Activated CD8-positive, alpha-beta memory T cell treated with anti-CD3 and anti-CD28 coated beads, Interleukin-2, amount 50 U/mL, for 48 hours (primary cell): ENCODE results near the gene PRKRA.
"Not testable (repeated sequence)": the region's sequence is repeated elsewhere in the genome, so short reads cannot be mapped to it uniquely, and the experiment has no call there.

ENCODE experiments used
- DNase-seq: peaks from one replicate; pipeline ENCODE4 v3.0.0-alpha.2; 2020

Gene PRKRA

DNA sequence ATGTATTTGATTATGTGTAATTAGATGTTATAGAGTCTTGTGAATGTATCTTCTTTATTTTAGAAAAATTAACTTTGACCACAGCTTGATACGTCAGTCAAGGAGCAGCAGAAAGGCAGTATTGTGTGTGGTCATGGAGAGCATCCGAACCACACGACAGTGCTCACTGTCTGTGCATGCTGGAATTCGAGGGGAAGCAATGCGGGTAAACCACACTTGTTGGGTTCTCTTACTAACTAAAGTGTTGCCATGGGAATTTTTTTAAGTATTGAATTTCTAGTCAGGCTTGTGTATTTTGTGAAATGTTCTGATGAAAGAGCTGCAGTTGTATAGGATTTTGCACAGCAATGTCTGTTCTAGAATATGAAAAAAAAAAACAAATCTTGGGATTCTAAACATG, 5.0 kb upstream of the PRKRA start:
- DNase-seq, result no peak

DNA sequence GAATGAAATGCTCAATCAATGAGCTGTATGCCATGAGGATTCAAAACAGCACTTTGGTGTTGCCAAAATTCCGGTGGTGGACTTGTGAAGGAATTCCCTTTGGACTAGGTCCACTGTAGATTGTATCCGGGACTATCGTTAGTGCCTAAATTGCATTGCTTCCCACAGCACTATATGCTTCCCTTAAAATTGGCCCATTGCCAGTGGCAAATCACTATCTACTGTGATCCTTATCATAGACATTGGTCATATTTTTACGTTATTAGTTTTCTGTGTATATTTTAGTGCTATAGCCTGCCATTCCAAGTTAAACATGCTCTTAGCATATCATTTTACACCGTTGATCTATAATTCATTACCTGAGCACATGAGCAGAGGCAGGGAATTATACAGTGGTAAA, 1.9 kb upstream of the PRKRA start:
- no peak for DNase-seq

DNA sequence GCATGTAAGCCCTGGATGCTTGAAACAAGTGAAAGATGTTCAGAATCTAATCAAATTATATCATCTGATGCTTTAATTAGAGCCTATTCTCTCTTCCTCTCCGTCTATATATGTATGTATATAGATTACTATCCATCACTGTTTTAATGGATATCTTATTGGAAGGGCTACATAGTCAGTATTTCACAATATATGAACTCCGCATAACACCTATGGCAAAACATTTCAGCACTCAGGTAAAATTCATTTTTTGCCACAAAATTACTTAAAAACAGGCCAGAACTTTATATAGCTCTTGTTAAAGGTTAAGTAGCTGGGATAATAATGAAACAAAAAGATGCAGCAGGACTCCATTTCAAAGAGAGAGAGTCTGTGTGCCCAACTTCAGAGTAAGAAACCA, 1.4 kb upstream of the PRKRA start:
- DNase-seq, result no peak

DNA sequence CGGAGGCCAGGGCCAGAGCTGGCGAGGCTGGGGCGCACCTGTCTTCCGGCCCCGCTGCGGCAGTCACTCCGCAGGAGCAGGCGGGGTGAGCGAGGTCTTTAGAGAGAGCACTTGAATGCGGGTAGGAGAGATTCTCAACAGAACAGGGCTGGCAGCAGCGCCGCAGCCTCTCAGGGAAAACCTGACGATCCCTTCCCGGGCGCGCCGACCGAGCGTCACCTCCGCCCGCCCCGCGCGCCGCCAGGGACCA, 526 bp downstream of the PRKRA start:
- DNase-seq, result no peak

DNA sequence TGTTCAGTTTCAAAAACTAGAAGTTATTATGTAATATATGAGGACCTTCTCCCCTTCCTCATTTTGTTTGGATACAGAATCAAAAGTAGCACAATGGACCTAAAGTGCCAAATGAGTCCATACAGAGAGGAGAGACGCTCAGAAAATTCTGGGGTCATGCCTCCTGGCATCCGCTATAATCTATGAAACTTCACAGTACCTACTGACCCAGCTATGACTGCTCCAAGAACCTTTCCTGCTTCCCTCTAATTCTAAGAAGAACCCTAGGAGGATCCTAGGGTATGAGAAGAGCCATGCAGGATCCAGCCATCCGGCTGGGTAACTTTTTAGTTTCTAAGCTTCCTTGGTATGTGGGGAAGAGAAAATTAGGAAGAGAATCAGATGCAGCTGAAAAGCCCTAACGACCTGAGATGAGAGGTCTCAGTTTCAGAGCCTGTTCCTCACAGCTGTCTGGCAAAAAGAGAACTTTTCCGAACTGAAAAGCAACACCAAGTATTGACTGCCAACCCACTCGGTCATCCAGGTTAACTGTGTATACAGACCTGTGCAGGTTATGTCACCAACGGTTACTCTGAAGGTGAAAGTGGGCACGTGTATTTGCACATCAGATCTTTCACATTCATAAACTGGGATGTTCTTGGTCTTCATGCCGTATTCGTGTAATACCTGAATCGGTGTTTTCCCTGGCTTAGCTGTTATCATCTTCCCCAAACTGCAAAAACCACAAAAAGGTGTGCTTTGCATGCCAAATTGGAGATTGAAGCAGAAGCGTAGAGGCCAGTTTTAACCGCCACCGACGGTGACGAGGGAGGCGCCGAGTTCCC, 1.1 kb downstream of the PRKRA start:
- no peak for DNase-seq

DNA sequence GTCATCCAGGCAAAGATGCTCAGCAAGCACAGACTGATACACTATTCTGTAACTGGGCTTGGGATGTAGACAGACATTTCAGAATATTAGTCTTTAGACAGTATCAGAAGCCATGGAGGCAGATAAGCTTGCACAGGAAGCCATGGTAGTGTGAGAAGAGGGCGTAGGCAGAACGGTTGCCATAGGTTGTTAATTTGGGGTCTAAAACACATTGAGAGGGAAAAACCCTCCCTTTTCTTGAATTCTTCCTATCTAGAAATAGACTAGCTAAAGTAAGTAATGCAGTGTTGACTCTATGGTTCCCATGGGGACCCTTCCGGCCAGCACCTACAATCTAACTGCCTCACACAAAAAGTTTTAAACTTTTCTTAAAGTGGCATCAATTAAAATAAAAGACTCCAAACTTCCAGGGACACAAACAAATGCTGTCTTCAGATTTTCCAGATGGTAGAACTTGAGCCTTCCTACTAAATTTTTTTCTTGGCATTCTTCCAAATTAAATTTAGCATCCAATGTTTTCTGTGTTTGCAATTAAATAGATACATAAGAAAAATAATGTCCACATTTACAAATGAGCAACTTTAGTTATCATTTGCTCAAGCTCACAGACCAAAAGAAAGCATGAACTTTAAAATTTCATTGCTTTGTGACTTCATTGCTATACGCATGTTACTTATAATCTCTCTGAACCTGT, 1.9 kb downstream of the PRKRA start:
- no peak for DNase-seq

DNA sequence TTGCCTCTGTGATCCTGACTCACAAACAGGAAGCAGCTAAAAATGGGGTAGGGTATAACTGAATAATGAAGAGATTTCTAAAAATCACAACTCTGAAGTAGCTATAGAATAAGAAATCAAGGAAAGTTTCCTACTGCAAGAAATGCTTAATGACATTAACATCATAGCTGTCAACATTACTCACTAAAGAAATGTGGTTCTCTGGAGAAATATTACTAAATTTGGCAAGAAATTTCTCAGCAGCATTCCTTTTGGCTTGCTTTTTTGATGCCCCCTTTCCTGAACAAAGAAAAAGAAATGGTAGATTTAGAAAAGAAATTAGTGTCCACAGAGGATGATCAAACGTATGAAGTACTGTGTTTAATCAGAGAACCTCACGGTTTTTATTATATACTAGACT, 9.5 kb downstream of the PRKRA start:
- no peak for DNase-seq

DNA sequence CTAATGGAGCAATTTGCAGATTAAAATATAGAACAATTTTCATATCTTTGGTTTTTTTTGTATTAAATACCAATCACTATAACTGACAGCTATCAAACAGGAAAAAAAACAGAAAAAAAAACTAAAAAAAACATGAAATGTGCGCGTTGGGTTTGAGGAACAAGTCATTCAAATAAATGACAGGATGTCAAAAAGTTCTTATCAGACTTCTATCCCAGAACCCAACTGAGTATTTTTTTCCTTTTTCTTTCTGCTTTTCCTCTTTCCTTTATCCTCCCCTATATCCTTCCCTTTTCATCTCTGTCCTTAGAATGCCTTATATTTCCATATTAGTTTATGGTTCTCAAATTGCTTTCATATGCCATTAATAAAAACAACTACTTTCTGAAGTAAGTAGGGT, 14.3 kb downstream of the PRKRA start:
- no peak for DNase-seq

DNA sequence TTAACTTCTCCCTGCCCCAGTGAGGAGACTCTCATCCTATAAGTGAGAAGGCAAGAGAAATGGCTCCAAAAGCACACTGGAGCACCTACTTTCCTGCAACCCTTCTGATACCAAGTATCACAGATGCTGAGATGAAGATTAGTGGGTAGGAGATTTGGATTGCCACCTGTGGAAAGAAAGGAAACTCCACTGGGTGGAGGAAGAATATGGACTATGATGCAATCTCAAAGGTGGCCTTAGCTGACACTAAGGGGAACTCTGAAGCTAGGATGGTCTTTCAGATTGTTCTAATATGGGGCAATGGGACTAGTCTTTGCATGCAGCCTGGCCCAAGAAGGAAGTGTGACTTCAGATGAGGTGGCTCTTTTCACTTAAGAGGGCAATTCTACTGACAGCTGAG, 21.6 kb downstream of the PRKRA start:
- no peak for DNase-seq

DNA sequence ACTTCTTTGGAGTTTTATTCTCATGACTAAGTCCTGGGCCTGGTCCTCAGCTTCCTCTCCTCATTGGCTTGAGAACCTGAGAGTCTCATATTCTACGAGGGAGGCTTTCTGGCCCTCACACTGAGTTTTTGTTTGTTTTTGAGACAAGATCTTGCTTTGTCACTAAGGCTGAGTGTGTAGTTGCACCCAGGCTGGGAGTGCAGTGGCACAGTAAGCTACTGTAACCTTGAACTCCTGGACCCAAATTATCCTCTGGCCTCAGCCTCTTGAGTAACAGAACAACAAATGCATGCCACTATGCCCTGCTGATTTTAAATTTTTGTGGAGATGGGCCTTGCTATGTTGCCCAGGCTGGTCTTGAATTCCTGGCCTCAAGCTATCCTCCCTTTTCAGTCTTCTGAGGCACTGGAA, 22.6 kb downstream of the PRKRA start:
- DNase-seq, result no peak

DNA sequence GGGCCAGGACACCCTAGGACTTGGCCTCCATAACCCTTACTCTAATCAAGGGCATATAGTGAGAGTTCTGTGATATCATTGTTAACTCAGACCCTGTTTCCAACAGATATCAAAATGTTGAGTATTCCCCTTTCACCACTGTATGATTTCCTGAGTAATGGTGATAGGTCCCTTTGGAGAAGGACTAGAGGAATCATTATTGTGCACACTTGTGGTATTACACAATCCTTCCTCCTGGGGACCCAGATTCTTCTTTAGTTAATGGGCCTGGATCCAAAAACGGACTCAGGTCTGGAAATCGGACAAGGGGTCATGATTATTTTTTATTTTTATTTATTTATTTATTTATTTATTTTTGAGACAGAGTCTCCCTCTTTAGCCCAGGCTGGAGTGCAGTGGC, 23.5 kb downstream of the PRKRA start:
- DNase-seq, result no peak

DNA sequence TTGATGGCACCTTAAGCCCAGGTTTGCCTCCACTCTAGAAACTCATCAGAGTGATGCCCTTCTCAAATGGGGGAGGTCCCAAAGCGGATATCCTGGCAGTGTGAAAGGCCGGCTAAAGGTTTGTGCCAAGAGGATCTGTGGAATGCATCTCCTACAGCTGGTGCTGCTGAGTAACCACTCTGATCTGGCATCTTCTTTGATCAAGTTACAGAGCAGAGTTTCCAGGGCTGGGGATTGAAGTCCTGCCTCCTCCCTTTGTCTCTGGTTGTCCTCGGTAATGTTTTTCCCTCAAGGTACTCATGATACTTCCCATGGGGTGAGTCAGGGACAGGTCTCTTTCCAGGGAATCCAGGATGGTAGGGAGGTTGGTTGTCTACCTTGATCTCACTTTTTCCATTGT, 24.6 kb downstream of the PRKRA start:
- no peak for DNase-seq

DNA sequence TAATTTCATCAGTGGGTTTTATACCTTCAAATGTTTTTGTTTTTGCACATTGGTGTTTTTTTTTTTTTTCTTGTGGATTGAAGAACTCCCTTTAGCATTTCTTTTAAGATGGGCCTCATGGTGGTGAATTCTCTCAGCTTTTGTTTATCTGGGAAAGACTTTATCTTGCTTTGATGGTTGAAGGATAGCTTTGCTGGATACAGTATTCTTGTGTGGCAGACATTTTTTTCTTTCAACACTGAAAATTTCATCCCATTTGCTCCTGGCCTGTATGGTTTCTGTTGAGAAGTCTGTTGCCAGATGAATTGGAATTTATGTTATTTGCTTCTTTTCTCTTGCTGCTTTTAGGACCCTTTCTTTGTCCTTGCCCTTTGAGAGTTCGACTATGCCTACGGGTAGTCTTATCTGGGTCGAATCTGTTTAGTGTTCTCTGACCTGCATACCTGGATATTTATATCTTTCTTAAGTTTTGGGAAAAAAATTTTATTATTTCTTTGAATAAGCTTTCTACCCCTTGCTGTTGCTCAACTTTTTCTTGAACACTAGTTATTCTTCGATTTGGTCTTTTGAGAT, 25.6 kb downstream of the PRKRA start:
- no peak for DNase-seq

DNA sequence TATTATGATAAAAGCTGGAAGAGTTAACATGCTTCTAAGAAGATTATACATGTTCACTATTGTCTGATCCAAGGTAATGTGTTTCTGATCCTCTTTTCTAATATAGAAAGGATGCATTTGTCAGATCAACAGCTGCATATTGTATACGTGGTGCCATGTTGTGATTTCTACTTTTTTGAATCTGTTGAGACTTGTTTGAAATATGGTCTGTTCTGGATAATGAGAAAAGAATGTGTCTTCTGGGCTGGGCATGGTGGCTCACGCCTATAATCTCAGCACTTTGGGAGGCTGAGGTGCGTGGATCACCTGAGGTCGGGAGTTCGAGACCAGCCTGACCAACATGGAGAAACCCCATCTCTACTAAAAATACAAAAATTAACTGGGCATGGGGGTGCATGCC, 27.2 kb downstream of the PRKRA start:
- DNase-seq, result not testable (repeated sequence)

DNA sequence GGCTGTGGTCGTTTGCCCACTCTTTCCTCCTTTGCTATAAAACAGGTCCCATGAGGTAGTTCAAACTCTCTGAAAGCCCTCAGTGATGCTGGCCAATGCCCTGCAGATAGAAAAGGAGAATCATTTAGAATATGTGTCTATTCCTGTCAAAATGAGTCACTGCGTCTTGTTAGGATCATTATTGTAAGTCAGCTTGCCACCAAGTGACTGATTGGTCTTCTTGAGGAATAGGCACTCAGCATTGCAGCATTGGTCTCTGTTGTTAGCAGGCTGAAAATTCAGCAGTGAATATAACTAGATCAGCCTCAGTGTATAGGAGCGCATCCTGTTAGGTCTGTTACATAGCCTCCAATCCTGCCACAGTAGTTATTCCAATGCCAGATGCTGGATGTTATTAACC, 28.9 kb downstream of the PRKRA start:
- no peak for DNase-seq

DNA sequence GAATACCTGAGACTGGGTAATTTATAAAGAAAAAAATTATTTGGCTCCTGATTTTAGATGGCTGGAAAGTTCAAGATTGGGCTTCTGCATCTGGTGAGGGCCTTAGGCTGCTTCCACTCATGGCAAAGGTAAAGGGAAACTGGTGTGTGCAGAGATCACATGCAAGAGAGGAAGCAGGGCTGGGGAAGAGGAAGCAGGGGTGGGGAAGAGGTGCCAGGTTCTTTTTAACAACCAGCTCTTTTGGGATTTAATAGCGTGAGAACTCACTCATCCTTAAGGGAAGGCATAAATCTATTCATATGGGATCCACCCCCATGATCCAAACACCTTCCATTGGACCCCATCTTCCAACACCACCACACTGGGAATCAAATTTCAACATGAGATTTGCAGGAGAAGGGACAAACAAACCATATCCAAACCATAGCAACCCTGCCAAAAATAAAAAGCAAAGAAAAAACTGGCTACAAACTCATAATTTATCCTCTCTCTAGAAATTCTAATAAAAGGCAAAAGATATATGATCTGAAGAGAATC, 30.4 kb downstream of the PRKRA start:
- DNase-seq, result no peak

DNA sequence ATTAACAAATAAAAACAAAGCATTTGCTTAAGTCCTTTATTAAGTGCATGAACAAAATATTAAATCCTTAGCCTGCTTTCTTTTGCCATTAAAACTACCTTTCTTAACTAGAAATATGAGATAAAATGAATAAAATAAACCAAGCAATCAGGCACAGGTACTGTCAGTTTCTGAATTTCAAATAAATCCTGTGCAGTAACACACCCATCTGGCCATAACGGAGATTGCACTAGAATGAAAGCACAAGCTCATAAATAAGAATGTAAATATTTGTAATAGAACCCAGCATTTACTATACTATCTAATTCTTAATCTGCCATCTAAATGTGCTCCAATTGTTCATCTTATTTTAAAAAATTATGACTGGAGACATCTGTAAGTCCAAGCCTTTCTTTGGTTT, 31.9 kb downstream of the PRKRA start:
- DNase-seq, result no peak

DNA sequence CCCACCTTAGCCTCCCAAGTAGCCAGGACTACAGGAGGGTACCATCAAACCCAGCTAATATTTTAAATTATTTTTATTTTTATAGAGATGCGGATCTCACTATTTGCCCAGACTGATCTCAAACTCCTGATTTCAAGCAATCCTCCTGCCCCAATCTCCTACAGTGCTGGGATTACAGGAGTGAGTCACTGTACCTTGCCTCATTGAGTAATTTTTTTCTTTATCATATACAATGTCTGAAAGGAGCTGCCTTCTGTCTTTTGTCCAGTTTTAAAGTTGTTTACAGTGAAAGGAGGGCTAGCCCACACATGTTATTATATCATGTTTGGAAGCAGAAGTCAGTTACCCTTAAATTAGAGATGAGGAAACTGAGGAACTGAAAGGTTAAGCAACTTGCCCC, 32.5 kb downstream of the PRKRA start:
- DNase-seq, result no peak

DNA sequence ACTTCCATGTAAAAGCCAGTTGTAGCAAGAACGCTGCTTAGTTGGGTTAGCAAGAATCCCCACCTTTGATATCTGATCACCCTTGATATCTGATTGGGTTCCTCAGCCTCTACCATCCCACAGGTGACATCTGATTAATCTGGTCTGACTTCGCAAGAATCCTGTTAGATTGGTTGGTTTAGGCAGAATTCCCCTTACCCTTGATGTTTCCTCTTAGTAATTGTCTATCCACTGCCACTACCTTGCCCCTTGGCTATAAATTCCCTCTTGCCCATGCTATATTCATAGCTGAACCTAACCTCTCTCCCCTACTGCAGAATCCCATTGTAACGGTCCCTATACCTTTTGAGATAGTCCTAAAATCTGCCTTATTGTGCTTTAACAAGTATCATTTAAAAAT, 33.1 kb downstream of the PRKRA start:
- no peak for DNase-seq

DNA sequence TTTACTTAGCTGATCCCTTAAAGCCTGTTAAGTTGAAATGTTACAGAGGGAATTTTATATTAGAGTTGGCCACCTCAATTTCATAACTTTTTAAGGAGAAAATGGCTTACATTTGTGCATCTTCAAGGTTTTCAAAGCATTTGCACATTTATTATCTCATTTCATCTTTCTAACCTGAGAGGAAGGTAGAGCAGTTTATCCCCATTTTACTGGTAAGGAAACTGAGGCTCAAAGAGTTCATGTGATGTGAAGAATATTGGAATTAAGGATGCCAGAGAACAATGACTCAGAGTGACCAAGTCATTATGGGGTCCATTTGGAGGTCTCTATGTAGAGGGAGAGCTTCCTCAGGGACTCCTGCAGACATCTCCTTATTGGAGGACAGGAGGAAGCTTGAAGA, 35.0 kb downstream of the PRKRA start:
- DNase-seq, result no peak

DNA sequence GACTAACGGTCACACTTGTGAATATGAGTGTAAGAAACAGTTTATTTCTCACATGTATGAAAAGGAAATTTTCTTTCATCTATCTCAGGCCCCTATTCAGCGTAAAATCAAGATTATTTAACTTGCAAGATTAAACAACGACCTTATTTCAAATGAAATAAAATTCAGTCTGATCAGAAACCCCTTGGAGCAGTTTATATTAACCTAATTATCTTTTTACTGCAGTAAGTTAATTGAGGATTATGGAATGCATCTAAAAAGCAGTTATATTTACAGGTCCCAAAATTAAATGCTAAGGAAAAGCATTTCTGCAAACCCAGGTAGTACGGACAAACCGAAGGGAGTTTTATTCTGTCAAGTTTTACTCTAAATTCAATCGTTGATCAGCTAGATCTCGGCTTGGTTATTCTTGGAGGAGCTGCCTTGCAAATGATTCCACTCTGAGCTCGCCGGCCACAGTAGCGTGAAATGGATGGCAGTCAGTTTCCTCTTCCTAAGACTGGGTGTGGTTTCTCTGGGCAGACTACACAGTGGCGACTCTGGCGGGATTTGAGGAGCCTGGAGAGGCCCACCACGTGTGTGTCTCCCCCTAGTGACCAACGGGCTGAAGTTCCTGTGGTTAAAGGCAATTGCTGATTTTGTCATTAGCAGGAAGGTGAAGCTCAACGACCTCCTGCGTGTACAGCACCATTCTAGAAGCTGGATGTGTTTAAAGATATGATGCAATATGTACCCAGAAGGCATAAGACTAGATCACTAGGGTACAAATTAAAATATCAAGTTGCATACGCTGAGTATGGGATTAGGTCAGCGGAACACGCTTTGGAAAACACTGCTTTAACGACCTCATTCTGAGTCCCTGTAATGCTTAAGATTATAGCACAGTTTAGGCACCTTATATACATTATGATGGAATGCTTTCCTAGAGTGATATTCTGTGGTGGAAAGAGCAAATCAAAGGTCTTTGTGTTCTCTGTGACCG, 36.4 kb downstream of the PRKRA start:
- peak; percentile 85 for DNase-seq

DNA sequence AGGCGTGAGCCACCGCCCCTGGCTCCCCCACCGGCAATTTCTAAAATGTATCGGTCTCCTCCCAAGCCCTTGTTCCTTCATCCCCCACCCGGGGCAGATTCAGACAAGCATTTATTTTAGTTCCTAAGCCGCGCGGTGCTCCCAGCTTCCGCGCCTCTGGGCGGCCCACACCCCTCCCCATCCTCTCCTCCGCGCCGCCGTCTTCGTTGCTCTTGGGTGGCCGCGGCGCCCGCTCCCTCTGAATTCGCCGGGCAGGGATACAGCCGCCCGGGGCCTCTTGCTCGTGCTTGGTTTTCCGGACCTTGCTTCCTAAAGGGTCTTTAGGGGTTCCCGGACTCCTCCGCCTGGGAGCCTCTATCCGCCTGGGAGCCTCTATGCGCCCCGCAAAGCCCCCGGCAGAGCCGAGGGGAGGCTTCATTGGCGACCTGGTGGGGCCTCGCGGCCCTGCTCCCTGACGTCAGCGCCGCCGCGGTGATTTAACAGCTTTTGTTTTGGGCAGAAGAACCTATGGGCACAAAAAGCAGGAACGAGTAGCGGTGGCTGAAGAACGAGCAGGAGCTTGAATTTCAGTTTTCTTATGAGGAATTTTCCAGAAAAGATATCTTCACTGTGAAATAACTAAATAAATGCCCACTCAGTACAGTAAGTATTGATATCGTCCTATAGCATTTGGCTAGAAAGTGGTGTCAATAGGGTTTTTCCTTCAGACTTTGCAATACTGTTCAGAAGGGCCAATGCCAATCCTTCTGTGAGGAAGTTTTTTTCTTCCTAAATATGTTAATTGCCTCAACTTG, 37.3 kb downstream of the PRKRA start:
- peak; percentile 89 for DNase-seq
